PC-9 (cell line): ENCODE data around the gene PRKAR2B. TPM values are rescaled to one million over a fixed set of nuclear protein-coding genes. Genes with fewer than 3 reads are reported as not detected.
A peak's percentile ranks its signal among the peaks of the same experiment; 100 is the strongest.

Source experiments
- BruUV-seq: library from RNA; stranded (reverse); fragments of 400-500 nt; replicated peaks from 2 replicates; lab custom pipeline; 2021; lab: Mats Ljungman, UMichigan
- CTCF ChIA-PET: fragments of 300-600 bp; sonication (Branson Sonifier 250); formaldehyde crosslinking; loops from one replicate; lab custom pipeline; 2022; ENCODE audit warnings: antibody characterized with exemption; lab: Charles Lee
- POLR2A ChIA-PET: fragments of 300-600 bp; sonication (Branson Sonifier 250); formaldehyde crosslinking; loops from one replicate; lab custom pipeline; 2022; ENCODE audit warnings: antibody characterized with exemption; ENCODE audit not compliant: unreplicated experiment; lab: Charles Lee
- DNase-seq, 2 experiments: peaks; one replicate each; pipeline versions ENCODE4 v3.0.0 to v3.0.0-alpha.2; 2015 to 2022; ENCODE audit warnings: mixed read lengths in 1 of 2
- H2AFZ ChIP-seq: fragments of 200-600 bp; sonication (generic); 2 replicates; pipeline ENCODE4 v1.8.1; 2017; ENCODE audit warnings: antibody characterized with exemption
- H3F3A ChIP-seq: fragments of 200-600 bp; sonication (generic); 2 replicates; pipeline ENCODE4 v1.8.1; 2017; ENCODE audit warnings: antibody characterized with exemption, mild to moderate bottlenecking, low read depth; ENCODE audit not compliant: insufficient read depth
- H3K27ac ChIP-seq: fragments of 200-600 bp; sonication (generic); 2 replicates; pipeline ENCODE4 v1.6.1; 2016; ENCODE audit warnings: mixed run types
- H3K27me3 ChIP-seq: fragments of 200-600 bp; sonication (generic); 2 replicates; pipeline ENCODE4 v1.6.1; 2016; ENCODE audit warnings: low read depth, mixed run types; ENCODE audit not compliant: insufficient read depth
- H3K36me3 ChIP-seq: fragments of 200-600 bp; sonication (generic); 2 replicates; pipeline ENCODE4 v1.6.1; 2016; ENCODE audit warnings: low read depth, mixed run types
- H3K4me1 ChIP-seq: fragments of 200-600 bp; sonication (generic); replicated peaks from 2 replicates; pipeline ENCODE4 v1.6.1; 2016; ENCODE audit warnings: mixed run types; ENCODE audit not compliant: insufficient read depth
- H3K4me2 ChIP-seq: fragments of 200-600 bp; sonication (generic); 2 replicates; pipeline ENCODE4 v1.6.1; 2017; ENCODE audit warnings: mixed run types
- H3K4me3 ChIP-seq: fragments of 200-600 bp; sonication (generic); 2 replicates; pipeline ENCODE4 v1.6.1; 2016; ENCODE audit warnings: mixed run types
- H3K79me2 ChIP-seq: fragments of 200-600 bp; sonication (generic); 2 replicates; pipeline ENCODE4 v1.6.1; 2017; ENCODE audit warnings: low read depth, mixed run types
- H3K9me2 ChIP-seq: fragments of 200-600 bp; sonication (generic); 2 replicates; pipeline ENCODE4 v1.8.1; 2017; ENCODE audit warnings: mild to moderate bottlenecking; ENCODE audit not compliant: insufficient read depth
- H3K9me3 ChIP-seq: fragments of 200-600 bp; sonication (generic); 2 replicates; pipeline ENCODE4 v1.8.1; 2016; ENCODE audit warnings: low read depth; ENCODE audit not compliant: insufficient read depth
- H4K20me1 ChIP-seq: fragments of 200-600 bp; sonication (generic); 2 replicates; pipeline ENCODE4 v1.8.1; 2017; ENCODE audit not compliant: insufficient read depth
- EZH2 ChIP-seq: fragments of 200-600 bp; sonication (generic); IDR thresholded peaks from 2 replicates; pipeline ENCODE4 v1.8.0; 2017; ENCODE audit warnings: antibody characterized with exemption, low read depth
- intact Hi-C: fragments of 100-400 bp; cut with micrococcal nuclease; formaldehyde crosslinking; loops from one replicate; pipeline ENCODE4 v1.10.0; 2022; ENCODE audit not compliant: unreplicated experiment
- total RNA-seq: library from RNA; stranded (reverse); gene quantifications from 2 replicates; pipeline ENCODE4 v1.2.3, GENCODE V29; 2021
- TF ChIP-seq, protein P1 (sequence below): fragments of 200-600 bp; sonication (generic); conservative IDR thresholded peaks from 2 replicates; pipeline ENCODE4 v1.6.1; 2017; ENCODE audit warnings: mixed run types, antibody characterized with exemption, mild to moderate bottlenecking, moderate library complexity

Gene PRKAR2B
- total RNA-seq, 1 experiment from 2014 or later: 2.9 TPM

GRCh38 chr7:107045980-107046379, 1.5 kb downstream of the PRKAR2B start:
- H3K4me1 ChIP-seq: peaks cover 25% of the 10 kb centered on the region
- H3K79me2 ChIP-seq: no peaks in the 10 kb centered on the region
- BruUV-seq: TSS peak; percentile 26
- no peaks in the 10 kb centered on the region for H4K20me1 ChIP-seq
- H2AFZ ChIP-seq: no peak overlapping the region
- peaks cover 15% of the 10 kb centered on the region for H3F3A ChIP-seq
- CTCF ChIA-PET: no interaction called here
- H3K4me3 ChIP-seq: peak overlapping the region; percentile 63; the same call in 1 of the 2 replicates
- intact Hi-C loops: no loop called here
- H3K27ac ChIP-seq: no peak overlapping the region
- no peak for TF ChIP-seq EZH2
- TF ChIP-seq, protein P1, sequence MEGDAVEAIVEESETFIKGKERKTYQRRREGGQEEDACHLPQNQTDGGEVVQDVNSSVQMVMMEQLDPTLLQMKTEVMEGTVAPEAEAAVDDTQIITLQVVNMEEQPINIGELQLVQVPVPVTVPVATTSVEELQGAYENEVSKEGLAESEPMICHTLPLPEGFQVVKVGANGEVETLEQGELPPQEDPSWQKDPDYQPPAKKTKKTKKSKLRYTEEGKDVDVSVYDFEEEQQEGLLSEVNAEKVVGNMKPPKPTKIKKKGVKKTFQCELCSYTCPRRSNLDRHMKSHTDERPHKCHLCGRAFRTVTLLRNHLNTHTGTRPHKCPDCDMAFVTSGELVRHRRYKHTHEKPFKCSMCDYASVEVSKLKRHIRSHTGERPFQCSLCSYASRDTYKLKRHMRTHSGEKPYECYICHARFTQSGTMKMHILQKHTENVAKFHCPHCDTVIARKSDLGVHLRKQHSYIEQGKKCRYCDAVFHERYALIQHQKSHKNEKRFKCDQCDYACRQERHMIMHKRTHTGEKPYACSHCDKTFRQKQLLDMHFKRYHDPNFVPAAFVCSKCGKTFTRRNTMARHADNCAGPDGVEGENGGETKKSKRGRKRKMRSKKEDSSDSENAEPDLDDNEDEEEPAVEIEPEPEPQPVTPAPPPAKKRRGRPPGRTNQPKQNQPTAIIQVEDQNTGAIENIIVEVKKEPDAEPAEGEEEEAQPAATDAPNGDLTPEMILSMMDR: no peak
- H3K27me3 ChIP-seq: no peaks in the 10 kb centered on the region
- H3K36me3 ChIP-seq: no peaks in the 10 kb centered on the region
- no peaks in the 10 kb centered on the region for H3K9me3 ChIP-seq
- peak in 1 of 2 experiments; percentile 86 for DNase-seq
- H3K9me2 ChIP-seq: no peaks in the 10 kb centered on the region
- peak overlapping the region; percentile 82 for H3K4me2 ChIP-seq
- POLR2A ChIA-PET: no interaction called here

DNA sequence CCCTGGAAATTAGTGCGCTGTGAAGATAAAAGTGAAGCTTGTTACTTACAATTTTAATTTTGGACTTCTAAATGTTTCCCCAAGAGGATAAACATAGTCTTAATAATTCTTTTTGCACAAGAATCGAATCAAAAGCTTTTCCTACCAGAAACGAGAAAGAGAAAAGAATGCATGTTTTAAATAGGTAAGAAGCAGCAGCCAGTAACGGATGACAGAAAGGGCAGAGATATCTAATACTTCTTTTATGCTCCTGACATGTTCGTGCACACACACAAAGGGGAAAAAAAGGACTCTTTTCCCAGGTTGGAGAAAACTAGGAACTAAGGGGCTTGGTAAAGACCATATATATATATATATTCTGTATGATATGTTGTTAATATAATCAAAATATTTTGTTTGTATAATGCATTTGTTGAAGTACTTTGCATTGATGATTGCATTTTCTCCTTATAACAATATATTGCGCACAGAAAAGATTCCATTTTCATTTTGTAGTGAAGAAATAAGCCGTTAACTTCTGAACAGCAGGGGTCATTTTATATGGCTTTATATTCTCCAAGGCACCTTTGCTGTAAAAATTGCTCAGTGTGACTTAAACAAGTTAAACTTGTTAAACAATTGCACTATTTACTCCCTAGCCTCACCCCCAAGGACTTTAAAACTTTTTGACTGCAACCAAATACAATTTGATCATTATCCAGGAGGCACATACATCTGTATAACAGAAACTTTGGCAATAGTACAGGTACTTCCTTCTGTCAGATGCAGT, 2.2 kb downstream of the PRKAR2B start:
- Histone ChIP-seq H3K4me3 (no peak overlapping the region), H3K27me3 (no peaks in the 10 kb centered on the region), H3K4me1 (peaks cover 32% of the 10 kb centered on the region), H3F3A (peaks cover 22% of the 10 kb centered on the region), H2AFZ (no peak overlapping the region), H3K9me2 (no peaks in the 10 kb centered on the region), H4K20me1 (no peaks in the 10 kb centered on the region), H3K79me2 (no peaks in the 10 kb centered on the region), H3K9me3 (no peaks in the 10 kb centered on the region), H3K36me3 (no peaks in the 10 kb centered on the region), H3K4me2 (peak overlapping the region; percentile 82), H3K27ac (no peak overlapping the region)
- TF ChIP-seq EZH2: no peak
- TF ChIP-seq, protein P1: no peak
- ChIA-PET POLR2A (no interaction called here), CTCF (no interaction called here)
- intact Hi-C loops: no loop called here
- no TSS peak for BruUV-seq
- peak in 1 of 2 experiments; percentile 69 for DNase-seq

GRCh38 chr7:107047902-107048782, 3.6 kb downstream of the PRKAR2B start:
- DNase-seq: no peak
- ChIA-PET POLR2A (no interaction called here), CTCF (interaction anchor here (0.6 to 1.0 kb wide), 2 partner anchors 99 to 982 kb away, joined by 3 to 4 read pairs; no protein-coding TSS in a partner anchor)
- intact Hi-C loops: loop anchor here (2.0 kb wide), 1 partner anchor 57 kb away; no protein-coding TSS in a partner anchor
- no peak overlapping the region for H2AFZ ChIP-seq
- H3K4me3 ChIP-seq: no peak overlapping the region
- no peaks in the 10 kb centered on the region for H3K9me3 ChIP-seq
- no peaks in the 10 kb centered on the region for H3K79me2 ChIP-seq
- peaks cover 36% of the 10 kb centered on the region for H3K4me1 ChIP-seq
- H3K9me2 ChIP-seq: no peaks in the 10 kb centered on the region
- no peaks in the 10 kb centered on the region for H3K27me3 ChIP-seq
- H3K27ac ChIP-seq: no peak overlapping the region
- no peaks in the 10 kb centered on the region for H3K36me3 ChIP-seq
- no peak for TF ChIP-seq EZH2
- TF ChIP-seq, protein P1: no peak
- H3K4me2 ChIP-seq: no peak overlapping the region
- peaks cover 25% of the 10 kb centered on the region for H3F3A ChIP-seq
- no TSS peak for BruUV-seq
- no peaks in the 10 kb centered on the region for H4K20me1 ChIP-seq
